ENCODE measurements around the gene OR2A25. TPM values are rescaled to one million over a fixed set of nuclear protein-coding genes. Genes with fewer than 3 reads are reported as not detected.

OR2A25 gene
- total RNA-seq, 1 donor from 2014 or later = not detected

DNA sequence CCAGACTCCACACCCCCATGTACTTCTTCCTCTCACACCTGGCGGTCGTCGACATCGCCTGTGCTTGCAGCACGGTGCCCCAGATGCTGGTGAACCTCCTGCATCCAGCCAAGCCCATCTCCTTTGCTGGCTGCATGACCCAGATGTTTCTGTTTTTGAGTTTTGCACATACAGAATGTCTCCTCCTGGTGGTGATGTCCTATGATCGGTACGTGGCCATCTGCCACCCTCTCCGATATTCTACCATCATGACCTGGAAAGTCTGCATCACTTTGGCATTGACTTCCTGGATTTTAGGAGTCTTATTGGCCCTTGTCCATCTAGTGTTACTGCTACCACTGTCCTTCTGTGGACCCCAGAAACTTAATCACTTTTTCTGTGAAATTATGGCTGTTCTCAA is 4.8 kb downstream of the OR2A25 start:
- no peak for DNase-seq (ENCODE audit: low read depth)

DNA sequence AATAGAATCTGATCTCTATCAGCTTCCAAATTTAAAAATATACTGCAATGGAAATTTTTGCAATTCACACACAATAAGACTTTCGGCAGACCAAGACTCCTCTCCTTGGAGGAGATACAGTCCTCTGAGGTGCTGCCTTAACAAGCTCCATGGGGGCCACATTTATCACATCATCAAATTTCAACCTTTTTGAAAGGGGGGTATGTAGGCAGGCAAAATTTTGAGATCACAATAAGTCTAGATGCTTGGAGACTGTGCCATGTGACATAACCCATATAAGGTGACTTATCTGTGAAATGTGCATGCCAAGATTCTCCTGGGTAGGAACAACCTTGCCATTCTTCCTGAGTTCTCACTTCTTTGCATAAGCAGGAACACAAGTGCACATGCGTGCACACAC is 16.4 kb downstream of the OR2A25 start, which contains the start of gene OR2A12:
TSS of gene OR2A12 (plus strand) at position 301 of the 400 bp plus-strand sequence. CDS start 8,830 bp downstream, outside the sequence.
- DNase-seq (ENCODE audit: low read depth) = no peak

DNA sequence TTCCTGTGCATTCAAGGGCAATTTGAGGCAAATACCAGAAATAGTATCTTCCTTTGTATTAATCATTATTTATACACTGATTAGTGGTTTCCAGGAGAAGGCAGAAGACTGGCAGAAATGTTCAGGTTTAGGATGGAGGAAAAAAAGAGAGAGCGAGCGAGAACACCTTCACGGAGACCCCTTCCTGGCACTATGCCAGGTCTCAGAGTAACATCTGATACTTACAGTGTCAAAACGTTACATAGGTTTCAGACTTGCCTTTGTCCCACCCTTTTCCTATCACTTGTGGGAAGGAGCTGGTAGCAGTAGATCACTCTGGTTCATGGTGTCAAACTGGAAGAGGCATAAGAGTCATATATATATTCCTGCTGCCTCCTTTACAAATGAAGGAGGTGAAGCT is 17.1 kb downstream of the OR2A25 start:
- DNase-seq (ENCODE audit: low read depth) = no peak

DNA sequence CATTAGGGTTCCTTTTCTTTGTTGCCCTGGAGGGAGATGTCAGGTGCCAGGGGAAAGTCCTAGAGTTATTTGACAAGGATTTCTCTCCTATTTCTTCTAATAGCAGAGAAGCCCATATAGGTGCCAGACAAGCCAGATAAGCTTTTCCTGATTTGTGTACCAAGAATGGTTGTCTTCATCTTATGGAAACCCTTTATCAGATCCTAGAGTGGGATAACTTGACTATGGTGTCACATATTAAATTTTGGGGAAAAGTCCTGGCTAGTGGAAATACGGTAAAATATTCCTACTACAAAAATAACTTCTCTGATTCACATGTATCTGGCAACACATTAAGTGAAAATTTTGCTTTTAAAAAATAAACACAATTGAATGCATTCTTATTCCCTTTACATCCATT is 17.6 kb downstream of the OR2A25 start:
- no peak for DNase-seq (ENCODE audit: low read depth)

DNA sequence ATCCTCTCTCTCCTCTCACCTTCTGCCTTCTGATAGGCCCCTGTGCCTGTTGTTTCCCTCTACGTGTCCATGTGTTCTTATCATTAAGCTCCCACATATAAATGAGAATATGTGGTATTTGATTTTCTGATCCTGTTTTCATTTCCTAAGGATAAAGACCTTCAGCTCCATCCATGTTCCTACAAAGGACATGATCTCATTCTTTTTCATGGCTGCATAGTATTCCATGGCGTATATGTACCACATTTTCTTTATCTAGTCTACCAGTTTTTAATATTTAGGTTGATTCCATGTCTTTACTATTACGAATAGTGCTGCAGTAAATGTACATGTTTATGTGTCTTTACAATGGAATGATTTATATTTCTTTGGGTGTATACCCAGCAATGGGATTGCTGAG is 21.1 kb downstream of the OR2A25 start:
- DNase-seq (ENCODE audit: low read depth) = no peak

DNA sequence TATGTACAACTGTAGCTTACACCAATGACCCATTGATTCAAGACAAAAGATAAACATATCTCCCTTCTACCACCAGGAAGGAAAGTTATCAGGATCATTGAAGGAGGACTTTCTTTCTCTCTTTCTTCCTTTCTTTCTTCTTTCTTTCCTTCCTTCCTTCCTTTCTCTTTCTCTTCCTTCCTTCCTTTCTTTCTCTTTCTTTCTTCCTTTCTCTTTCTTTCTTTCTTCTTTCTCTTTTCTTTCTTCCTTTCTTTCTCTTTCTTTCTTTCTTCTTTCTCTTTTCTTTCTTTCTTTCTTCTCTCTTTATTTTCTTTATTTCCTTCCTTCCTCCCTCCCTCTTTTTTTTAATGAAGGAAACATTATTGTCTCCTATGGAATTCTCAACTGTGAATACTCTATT is 29.2 kb downstream of the OR2A25 start:
- no peak for DNase-seq (ENCODE audit: low read depth)

DNA sequence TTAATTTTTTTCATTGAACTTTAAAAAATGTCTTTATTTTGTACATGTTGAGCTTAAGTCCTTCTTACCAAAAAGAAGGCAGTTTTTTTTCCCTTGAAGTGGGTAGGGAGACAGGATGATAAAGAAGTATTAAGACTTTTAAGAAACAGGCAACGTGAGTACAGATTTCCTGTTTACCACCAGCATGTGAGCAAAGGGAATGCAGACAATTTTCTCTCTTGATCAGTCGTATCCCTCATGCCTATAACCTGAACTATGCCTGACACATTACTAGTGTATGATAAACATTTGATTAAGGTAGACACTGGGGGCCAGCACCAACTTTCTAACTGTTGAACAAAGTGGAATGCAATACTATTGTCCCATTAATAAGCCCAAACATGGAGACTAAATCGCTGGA is 31.0 kb downstream of the OR2A25 start:
- no peak for DNase-seq (ENCODE audit: low read depth)

DNA sequence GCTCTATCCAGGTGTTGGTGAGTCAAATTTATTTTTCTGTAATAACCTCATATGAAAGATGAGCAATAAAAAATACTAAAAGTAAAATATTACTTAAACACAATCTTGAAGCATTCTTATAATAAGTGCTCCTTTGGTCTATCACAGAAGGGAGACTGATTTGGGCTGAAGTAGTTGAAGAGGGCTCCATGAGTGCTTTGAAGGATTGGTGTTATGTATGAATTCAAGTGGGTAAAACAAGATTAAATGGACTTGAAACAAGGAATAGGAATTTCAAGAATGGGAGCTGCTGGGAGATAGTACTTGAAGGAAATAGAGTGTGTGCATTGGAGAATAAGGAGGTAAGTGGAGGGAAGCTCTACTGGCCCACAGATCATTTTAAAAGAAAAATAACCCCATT is 32.4 kb downstream of the OR2A25 start:
- no peak for DNase-seq (ENCODE audit: low read depth)

DNA sequence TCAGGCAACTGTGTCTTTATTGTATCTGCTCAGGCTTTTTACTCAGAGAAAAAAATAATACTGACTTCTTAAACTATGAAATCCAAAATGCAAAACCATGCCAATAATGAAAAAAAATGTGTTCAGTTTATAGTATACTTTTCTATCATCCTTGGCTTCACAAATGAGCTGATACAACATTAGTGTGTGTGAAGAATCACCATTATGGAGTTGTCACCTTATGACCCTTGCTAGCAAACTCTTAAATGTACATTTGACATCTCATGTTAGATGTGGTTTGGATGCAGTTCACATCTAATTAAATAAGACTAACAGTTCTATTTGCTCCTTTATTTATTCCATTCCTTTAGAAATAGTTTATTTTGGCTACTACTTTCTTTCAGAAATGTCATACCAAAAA is 35.6 kb downstream of the OR2A25 start:
- DNase-seq (ENCODE audit: low read depth) = no peak

DNA sequence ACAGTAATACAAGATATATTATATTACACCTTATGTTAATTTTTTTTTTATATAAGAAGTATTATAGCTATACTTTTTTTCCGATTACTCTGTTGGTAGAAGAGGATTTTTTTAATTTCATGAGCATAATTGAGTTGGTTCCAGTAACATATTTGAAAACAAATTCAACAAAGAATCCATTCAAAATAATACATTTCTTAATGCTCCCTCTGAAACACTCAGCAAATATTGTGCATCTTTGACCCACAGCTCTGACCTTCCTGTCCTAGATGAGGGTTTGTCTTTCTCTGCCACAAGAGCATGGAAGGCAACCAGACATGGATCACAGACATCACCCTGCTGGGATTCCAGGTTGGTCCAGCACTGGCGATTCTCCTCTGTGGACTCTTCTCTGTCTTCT is 39.7 kb downstream of the OR2A25 start, which contains the start of gene OR2A2:
TSS of gene OR2A2 (plus strand) at position 301 of the 400 bp plus-strand sequence. CDS start at position 301, 0 bp downstream.
- DNase-seq (ENCODE audit: low read depth) = no peak

DNA sequence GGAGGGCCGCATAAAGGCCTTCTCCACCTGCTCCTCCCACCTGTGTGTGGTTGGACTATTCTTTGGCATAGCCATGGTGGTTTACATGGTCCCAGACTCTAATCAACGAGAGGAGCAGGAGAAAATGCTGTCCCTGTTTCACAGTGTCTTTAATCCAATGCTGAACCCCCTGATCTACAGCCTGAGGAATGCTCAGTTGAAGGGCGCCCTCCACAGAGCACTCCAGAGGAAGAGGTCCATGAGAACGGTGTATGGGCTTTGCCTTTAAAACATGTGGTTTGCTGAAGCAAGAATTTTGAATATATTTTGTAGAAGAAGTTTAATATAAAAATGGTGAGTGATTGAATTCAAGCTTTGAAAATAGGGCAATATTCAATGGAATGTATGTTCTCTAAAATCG is 40.7 kb downstream of the OR2A25 start:
- no peak for DNase-seq (ENCODE audit: low read depth)

DNA sequence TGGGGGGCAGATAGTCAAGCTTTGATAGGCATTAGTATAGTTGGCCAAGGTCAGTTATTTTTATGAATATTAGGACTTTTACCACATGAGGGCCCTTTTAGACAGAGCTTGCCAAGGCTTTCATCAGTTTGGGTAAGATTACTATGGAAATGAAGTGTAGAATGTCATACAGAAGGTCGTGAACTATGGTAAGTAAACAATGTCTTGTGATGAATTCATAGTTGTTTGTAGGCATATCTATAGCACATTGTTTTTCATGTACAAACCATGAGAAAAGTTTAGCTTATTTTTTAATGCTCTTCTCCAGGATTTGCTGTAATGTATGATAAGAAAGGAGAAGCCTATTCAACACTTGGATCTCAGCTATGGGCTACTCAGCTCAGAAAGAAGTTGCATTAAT is 44.0 kb downstream of the OR2A25 start:
- DNase-seq (ENCODE audit: low read depth) = no peak

DNA sequence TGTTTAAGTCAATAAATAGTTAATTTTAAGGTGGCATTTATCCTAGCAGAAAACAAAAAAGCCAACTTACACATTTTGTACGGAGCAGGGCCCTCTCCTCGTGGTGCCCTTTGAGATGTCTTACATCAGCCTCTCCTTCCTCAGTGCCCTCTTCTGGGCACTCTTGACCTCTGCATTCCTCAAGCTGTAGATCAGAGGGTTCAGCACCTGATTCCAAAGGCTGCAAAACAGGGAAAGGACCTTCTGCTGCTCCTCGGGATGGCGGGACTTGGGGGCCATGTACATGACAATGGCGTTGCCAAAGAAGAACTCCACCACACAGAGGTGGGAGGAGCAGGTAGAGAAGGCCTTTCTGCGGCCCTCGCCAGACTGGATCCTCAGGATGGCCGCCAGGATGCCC is 48.7 kb downstream of the OR2A25 start:
- DNase-seq (ENCODE audit: low read depth) = no peak

DNA sequence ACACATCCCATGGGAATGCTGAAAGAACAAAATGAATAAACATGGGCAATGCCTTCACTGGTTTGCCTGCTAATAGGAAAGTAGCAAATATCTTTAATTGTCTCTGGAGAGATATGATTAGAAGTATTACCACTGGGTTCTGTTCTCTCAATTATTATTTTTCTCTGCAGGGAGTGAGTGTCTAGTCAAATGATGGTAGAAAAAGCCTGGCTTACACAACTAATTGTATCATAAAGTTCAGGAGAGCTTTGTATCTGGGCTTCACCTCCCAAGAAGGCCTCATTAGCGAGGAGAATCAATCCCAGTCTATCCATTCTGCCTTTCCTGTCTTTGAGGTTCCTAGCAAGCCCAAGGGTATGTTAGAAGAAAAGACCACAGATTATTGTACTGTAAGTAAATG is 53.3 kb downstream of the OR2A25 start, which contains the start of gene OR2A14:
TSS of gene OR2A14 (plus strand) at position 301 of the 400 bp plus-strand sequence. CDS start 5,937 bp downstream, outside the sequence.
- no peak for DNase-seq (ENCODE audit: low read depth)

Other genes starting within 250 kb of the OR2A25 start
- 66.5 and 91.9 TPM in 2 replicates for gene TCAF1, start 167.6 kb upstream of the OR2A25 start, total RNA-seq
- gene OR2F2, start 134.6 kb upstream of the OR2A25 start, total RNA-seq = not detected in 2 replicates
- not detected in 2 replicates for gene OR2F1, start 115.0 kb upstream of the OR2A25 start, total RNA-seq
- not detected in 2 replicates for gene OR6B1, start 69.5 kb upstream of the OR2A25 start, total RNA-seq
- not detected in 2 replicates for gene OR2A5, start 20.9 kb upstream of the OR2A25 start, total RNA-seq
- not detected in 2 replicates for gene OR2A12, start 16.5 kb downstream of the OR2A25 start, total RNA-seq
- not detected in 2 replicates for gene OR2A2, start 39.8 kb downstream of the OR2A25 start, total RNA-seq
- gene OR2A14, start 53.4 kb downstream of the OR2A25 start, total RNA-seq = not detected in 2 replicates
- gene CTAGE4, start 113.7 kb downstream of the OR2A25 start, total RNA-seq = 7.3 and 17.4 TPM in 2 replicates
- 22.4 and 25.0 TPM in 2 replicates for gene ARHGEF35, start 126.0 kb downstream of the OR2A25 start, total RNA-seq
- 0.15 TPM in 1 of 2 replicates, not detected in the other for gene OR2A42, start 169.8 kb downstream of the OR2A25 start, total RNA-seq
- gene OR2A7, start 195.0 kb downstream of the OR2A25 start, total RNA-seq = 1.7 and 5.6 TPM in 2 replicates
- 2.3 and 3.9 TPM in 2 replicates for gene CTAGE8, start 199.5 kb downstream of the OR2A25 start, total RNA-seq
- 0.05 TPM in 1 of 2 replicates, not detected in the other for gene OR2A1, start 242.6 kb downstream of the OR2A25 start, total RNA-seq